NCI-H146 treated with DMSO at 0.1 percent for 48 hours (cell line): Measurements from ENCODE around the gene KIAA0408.
"Not testable (repeated sequence)": the region's sequence is repeated elsewhere in the genome, so short reads cannot be mapped to it uniquely, and the experiment has no call there.

Experiments
- DNase-seq: peaks from one replicate; lab custom pipeline; 2025; ENCODE audit not compliant: unreplicated experiment; lab: John Stamatoyannopoulos, UW

The KIAA0408 gene

DNA sequence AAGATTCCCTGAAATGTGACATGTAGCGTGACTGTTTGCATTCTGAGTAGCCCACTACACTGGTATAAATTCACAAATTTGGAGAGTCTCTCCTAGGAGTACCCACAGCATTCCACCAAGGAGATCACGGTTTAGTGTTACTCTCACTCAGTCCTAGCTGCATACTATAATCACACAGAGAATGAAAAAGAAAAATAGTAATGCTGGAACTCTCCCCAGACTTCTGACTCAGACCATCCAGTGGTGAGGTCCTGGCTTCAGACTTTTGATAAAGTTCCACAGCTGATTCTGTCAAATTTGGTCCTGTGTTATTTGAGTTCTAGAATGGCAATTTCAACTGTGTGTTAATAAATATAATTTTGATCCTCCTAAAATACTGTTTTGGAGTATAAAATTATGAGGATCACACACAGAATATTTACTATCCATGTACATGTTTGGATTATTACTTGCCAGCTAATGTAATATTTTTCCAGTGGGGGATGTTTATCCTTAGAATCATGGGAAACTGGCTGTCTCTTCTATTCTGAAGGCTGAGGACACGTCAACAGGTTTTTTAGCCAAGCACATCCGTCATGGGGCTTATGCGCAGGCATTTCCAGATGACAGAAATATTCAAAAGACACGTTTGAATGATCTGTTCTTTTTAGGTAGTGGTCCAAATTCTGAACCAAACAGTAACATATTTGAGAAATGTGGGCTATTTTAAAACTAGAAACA, 5.1 kb upstream of the KIAA0408 start:
- DNase-seq: no peak

DNA sequence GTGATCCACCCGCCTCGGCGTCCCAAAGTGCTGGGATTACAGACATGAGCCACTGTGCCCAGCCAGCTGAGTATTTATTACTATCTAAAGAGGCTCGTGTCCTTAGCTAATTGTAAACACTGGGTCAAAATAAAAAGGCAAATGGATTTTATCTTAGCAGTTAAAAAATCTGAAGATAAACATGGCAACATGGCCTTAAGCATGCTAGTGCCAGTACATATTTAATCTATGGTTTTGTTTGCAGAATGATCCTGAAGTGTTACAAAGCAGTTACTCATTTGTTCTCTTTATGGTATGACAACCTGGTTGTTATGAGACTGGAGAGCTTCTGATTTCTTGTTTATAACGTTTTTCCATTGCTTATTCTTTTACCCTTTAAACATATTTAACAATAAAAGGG, 3.9 kb upstream of the KIAA0408 start:
- no peak for DNase-seq

DNA sequence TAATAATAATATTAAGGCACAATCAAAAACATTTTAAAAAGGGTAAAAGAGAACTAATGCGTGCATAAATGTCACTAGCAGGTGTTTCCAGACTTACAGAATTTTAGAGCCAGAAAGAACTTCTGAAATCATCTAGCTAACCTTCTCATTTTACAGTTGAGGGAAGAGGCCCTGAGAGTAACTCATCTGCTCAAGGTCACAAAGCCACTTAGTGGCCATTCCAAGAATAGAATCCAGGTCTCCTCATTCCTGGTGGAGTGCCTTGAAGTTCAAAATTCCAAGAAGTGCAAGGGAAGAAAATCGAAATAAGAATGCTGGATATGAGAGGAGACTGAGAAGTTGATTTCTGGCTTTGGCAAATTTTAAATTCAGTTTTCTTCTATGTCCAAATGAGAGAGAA, 3.2 kb upstream of the KIAA0408 start:
- no peak for DNase-seq

DNA sequence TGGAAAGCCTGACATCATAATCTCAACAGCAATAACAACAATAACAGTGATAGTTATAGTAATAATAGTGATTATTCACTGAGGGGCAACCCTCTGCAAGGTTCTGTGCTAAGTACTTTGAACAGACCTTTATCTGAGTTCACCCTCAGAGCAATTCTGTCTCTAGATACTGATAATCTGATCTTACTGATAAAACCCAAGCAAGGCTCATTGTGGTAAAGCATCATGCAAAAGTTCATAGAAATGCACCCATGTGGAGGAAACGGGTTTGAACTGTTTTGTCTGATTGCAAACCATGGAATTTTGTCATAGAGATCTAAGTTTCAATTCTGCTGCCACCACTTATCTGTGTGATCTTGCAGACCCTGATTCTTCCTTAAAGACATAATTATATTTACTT, 1.3 kb upstream of the KIAA0408 start:
- DNase-seq: no peak

DNA sequence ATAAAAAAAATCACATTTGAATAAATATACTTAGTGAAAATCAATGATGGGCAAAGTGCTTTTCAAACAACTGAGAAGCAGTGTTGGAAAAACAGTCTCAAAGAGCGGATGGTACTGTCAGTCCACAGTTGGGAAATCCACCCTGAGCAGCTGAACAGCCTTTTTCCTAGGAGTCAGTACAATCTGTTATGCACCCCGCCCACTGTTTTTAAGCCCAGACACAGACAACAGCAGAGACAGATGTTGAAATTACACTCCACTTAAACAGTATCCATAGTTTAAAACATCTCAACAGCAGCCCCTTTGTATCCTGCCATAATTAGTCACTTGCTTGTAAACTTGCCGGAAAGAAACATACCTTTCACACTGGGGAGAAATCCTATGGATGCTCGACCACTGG, 372 bp downstream of the KIAA0408 start:
- DNase-seq: no peak

DNA sequence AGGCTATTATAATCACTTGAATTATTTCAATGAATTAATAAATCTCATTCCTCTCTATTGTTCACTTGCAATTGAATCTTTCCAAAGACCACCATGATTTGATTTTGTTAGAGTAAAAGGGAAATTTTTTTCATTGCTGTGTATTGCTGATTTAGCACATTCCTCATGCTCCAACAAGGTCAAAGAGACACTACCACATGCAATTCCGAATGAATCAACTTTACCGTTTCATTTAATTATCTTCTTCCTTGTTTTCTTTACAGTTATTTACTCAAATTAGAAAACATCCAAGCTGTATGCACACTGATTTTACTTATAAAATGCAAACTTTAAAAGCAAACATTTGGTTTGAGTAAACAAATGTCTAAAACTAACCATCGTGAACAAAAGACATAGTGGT, 967 bp downstream of the KIAA0408 start:
- DNase-seq: no peak

DNA sequence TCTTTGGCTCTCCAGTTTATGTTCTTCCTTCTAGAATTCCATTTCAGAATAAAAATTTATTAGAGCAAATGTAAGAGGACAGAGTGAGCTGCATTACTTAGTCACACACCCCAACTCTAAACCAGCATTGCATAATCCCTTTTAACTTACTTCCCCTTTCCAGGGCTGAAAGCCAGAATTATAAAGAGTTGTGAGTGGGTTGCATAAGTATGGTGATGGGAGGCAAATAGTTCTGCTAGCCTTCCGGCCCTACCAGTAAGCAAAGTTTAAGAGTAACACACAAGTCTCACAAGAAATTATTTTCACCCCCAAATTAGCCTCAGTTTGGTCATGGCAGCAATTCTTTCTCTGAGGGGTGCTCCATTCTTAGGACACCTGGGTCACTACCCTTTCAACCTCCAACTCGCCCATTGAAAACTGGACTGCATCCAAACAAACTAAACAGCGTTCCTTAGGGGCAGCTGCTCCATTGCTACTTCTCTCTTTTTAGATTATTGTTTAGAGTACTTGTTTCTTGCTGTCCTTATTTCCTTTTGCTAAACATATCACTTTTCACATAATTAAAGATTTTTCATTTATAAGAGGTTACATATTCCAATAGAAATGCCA, 1.6 kb downstream of the KIAA0408 start:
- no peak for DNase-seq

DNA sequence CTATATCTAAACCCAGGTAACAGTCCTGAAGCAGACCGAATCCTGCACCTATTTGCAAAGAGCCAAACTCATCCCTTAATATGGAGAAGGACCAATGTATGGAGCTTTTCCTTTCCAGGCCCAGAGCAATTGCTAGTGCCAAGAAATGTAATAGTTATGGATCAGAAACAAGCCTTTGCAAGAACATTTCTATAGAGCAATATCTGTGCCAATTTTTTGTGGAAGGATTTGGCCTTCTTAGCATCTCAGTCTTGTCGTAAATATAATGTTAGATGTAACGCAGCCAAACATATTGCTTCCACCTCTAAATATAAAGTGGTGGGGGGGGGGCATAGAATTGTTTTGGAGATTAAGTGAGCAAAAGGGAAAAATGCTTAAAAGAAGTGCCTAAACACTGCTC, 2.7 kb downstream of the KIAA0408 start:
- no peak for DNase-seq

DNA sequence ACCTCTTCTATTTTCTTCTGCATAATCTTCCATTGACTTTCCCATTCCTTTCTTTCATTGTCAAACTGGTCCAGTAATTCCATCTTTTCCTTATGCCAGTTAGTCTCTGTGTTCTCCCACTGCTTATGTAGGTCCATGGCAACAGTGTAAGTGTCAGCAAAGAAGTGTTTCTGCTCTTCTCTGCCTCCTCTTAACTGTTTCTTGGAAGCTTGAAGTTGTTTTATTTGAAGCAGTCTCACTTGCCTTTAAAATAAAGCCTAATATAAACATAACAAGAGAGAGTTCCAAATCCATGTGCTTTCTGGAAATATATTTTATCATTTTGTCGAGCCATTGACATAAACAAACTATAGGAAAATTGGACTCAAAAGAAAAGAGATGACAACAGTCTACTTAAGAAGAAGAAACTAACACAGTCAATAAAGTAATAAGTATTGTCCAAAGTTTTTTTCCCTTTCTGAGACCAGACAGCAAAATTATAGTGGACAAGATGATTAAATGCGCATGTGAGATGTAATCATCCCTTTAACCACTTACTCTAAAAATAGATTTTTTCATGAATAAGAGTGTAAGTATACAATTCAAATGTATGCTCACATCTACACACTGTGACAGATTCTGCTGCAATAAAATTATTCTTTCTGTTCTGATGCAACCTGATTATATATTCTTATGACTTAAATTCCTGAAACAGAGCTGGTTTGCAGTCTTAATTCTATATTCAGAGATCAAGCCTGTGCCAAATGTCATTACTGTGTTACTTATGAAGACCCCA, 5.2 kb downstream of the KIAA0408 start:
- no peak for DNase-seq

DNA sequence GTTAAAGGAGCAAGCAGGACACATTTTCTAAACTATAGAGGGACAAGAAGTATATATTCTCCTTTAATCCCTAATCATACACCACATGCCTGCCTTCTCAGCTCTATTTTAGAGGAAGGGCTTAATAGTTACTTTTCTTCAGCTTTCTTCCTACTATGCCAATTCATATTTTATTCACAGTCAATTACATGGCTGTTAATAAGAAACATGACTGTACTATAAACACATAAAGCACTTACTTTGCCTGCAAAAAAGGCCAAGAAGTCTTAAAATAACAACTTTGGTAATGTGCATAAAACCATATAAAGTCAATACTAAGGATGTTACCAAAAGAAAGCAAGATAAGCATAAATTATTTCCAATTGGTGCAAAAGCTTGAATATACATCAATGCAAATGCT, 6.4 kb downstream of the KIAA0408 start:
- no peak for DNase-seq

DNA sequence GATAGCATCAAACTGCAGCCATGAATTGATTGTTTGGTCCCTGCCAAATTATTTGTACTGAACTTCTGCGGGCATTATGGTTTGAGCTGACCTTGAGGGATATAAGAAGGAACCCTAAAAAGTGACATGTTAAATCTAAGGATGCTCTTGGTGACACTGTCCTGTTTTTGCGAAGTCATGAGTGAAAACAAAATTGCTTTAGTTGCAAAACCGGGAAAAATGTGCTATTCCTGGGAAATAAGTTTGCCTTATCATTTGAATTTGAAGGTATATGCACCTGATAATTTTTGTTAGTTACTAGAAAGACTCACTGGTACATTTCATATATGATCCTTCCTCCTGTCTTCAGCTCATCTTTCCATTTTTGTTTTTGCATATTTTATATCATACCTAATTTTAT, 7.8 kb downstream of the KIAA0408 start:
- DNase-seq: no peak

DNA sequence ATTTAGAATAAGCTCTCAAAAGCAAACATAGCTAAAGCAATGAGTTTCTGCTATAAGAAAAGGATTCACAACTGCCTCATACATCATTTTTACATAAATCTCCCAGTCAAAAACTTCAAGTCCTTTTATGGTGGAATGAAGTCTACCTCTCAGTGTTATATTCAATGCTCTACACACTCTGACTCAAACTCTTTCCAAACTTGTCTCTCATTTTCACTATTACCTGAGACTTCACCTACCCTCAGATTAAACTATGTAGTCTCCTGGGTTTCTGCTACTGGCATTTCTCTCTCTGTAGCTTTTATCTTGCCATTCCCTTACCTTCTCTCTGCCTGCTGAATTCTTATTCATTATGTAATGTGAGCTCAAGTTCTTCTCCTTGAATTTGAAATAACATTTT, 11.4 kb downstream of the KIAA0408 start:
- DNase-seq: no peak

DNA sequence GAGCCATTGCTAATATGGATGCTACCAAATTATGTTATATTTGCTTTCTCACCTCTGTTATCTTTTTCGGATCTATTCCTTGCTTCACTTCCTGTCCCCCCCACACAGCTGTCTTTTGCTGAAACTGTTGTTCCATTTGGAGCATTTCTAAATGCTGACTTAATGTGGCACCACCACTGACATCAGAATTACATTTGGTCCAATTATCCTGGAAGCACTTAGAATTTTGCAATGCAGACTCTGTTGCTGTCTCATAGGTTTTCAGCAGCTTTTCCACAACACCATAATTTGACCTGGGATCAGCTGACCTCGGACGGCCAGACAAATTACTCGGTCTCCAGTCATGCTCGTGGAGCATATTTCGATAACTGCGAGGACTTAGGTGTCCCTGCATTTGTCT, 12.8 kb downstream of the KIAA0408 start:
- DNase-seq: no peak

DNA sequence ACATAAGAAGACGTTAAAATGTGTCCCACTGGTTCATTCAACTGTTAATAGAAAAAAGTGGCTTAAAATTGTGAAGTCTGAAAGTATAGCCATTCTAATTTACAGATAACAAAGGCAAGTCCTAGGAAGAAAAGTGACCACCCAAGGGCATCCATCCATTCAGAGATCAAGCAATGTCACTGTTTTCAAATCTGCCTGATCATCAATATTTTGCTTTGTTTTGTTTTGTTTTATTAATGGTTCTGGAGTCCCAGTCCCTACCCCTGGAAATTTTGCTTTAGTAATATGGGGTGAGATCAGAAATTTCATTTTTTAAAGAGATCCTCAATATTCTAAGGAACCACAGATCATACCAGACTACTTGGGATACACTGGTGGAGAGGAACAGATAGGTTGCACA, 17.3 kb downstream of the KIAA0408 start:
- no peak for DNase-seq

DNA sequence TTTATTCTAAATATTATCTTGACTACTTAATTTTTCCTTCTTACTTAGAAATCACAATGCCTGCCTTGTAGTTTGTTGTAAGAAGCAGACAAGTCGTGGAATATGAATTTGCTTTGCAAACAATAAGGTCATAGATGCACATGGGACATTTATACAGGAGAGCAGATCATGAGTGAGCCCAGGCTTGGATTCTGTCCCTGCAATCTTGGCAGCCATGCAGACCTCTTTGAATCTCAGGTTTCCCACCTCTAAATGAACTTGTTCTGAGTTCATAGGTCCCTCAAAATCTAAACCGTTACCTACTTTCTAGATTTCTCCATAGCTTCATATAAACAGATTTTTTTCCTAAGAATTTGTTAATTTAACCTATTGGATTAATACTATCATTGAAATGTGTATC, 19.5 kb downstream of the KIAA0408 start:
- DNase-seq: no peak

DNA sequence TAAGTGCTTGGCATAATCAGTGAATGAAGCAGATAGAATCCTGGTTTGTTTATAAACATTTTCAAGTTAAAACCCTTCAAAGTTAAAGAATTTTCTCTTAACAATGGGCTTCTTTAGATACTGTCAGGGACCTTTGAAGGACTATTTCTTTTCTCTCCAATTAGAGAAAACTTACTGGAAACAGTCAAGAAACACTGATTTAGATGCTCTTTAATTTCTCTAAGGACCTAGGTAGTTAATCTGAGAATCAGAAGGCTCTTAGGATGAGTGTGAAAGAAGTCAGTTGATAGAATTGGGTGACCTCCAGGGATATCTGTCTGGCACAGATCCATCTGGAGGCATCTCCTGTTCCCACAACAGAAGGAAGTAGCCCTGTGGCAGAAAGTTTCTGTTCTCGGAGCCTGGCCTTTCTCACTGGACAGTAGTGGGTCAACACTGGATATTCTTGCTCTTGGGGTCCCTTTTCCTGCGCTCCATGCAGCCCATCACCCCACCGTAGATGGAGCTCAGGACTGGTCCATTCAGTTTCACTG, 22.5 kb downstream of the KIAA0408 start:
- no peak for DNase-seq

DNA sequence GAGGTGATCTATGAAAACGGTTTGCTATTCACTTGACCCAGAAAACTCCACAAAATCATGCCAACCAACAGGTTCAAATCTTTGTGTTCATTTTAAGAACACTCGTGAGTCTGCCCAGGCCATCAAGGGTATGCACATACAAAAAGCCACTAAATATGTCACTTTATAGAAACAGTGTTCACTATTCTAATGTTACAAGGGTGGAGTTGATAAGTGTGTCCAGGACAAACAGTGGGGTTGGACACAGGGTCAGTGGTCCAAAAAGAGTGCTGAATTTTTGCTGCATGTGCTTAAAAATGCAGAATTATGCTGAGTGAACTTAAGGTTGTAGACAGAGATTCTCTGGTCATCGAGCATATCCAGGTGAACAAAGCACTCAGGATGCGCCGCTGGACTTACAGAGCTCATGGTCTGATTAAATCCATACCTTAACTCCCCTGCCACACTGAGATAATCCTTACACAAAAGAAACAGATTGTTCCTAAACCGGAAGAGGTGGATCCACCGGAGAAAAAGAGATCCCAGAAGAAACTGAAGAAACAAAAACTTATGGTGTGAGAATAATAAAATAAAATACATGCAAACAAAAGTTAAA, 23.5 kb downstream of the KIAA0408 start:
- DNase-seq: no peak

DNA sequence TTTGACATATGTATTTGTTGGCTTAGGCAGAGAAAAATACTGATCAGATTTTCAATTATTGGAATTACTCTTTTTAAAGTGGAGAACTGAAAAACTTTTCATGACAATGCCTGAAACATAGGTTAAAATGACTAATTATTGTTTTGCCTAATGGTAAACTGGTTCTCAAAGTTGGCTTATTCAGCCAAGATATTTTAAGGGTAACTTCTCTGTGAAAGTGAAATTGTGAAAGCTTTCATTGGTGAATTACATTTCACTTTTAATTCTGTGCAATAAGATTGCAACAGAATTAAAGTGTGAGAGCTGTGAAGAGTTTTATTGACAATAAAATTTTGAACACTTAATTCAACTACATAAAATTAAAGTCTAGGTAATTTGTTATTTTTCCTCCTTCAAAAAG, 24.5 kb downstream of the KIAA0408 start:
- DNase-seq: no peak

DNA sequence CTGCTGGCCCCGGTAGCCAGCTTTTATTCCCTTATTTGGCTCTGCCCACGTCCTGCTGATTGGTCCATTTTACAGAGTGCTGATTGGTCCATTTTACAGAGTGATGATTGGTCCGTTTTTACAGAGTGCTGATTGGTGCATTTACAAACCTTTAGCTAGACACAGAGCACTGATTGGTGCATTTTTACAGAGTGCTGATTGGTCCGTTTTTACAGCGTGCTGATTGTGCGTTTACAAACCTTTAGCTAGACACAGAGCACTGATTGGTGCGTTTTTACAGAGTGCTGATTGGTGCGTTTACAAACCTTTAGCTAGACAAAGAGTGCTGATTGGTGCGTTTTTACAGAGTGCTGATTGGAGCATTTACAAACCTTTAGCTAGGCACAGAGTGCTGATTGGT, 30.6 kb downstream of the KIAA0408 start:
- not testable (repeated sequence) for DNase-seq

DNA sequence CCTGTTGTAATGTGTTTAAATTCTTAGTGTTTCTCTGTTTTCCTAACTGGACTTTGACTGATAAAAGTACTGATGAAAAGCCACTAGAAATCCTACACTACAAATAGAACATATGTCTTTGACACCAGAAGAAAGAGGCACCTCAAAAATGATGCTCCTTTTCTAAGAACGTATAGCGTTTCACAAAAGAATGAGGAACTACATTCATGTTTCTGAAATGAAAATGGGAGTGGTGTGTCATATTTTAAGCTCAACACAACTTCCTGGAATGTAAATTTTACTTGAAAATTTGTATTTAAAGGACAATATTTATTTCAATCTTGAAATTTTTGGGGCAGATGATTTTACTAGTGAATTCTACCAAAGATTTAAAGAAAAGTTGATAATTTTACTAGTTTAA, 35.3 kb downstream of the KIAA0408 start:
- no peak for DNase-seq

DNA sequence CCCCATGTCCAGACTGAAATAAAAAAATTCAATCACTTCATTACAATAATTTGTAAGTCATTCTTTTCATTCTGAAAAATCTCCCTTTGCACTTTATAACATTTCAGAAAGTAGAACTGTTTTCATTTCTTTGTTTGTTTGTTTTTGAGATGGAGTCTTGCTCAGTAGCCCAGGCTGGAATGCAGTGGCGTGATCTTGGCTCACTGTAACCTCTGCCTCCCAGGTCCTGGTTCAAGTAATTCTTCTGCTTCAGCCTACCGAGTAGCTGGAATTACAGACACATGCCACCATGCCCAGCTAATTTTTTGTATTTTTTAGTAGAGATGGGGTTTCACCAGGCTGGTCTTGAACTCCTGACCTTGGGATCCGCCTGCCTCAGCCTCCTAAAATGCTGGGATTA, 38.0 kb downstream of the KIAA0408 start:
- DNase-seq: not testable (repeated sequence)

DNA sequence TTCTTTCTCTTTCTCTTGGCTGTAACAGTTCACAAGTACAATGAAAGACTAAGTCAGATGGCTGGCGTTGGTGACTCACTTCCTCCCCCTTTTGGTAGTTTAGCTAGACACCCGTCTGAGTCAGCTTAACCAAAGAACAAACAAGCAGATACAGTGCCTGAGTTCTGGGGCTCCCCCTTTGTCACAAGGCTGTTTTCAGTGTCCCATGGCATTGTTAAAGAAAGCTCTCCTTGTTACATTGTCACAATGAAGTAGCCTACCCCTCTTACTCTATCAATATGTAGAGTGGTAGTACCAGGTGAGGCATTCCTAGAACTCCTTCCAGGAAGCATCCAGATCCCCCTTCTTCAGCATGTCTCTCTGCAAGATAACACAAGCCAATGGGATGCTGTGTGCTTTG, 38.6 kb downstream of the KIAA0408 start:
- DNase-seq: peak; percentile 71
